Testis (tissue), 2 donors: ENCODE results near the gene ACP3.

Source experiments
- POLR2A ChIP-seq: fragments of 450-650 bp; IDR thresholded peaks from one replicate; pipeline ENCODE4 v1.6.1; 2017; ENCODE audit warnings: antibody characterized with exemption, mild to moderate bottlenecking, moderate library complexity
- TF ChIP-seq, protein P1 (sequence below), 3 experiments: fragments of 450-650 bp in 2 of 3; fragments of 200-600 bp in 1 of 3; sonication (generic) in 1 of 3; IDR thresholded peaks; one replicate each; pipeline ENCODE4 v1.5.1; 2016 to 2019; ENCODE audit warnings: antibody characterized with exemption in 3 of 3, mild to moderate bottlenecking in 2 of 3, moderate library complexity in 1 of 3

DNA sequence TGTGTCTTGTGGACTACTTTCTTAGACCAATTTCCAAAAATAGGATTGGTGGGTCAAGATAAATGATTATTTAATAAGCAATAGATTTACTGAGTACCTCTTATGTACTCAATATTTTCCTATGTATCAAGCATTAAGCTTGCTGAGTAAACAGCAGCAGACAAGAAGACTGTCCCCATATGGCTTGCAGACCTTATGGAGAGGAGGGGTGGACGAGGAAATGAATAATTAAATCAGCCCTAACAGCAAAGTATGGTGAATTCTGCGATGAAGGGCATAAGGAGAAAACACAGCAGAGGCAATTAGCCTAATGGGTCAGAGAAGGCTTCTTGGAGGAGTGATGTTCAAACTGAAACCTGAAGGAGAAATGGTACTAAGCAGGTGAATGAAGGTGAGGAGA, 45.1 kb downstream of the ACP3 start:
- TF ChIP-seq, protein P1, sequence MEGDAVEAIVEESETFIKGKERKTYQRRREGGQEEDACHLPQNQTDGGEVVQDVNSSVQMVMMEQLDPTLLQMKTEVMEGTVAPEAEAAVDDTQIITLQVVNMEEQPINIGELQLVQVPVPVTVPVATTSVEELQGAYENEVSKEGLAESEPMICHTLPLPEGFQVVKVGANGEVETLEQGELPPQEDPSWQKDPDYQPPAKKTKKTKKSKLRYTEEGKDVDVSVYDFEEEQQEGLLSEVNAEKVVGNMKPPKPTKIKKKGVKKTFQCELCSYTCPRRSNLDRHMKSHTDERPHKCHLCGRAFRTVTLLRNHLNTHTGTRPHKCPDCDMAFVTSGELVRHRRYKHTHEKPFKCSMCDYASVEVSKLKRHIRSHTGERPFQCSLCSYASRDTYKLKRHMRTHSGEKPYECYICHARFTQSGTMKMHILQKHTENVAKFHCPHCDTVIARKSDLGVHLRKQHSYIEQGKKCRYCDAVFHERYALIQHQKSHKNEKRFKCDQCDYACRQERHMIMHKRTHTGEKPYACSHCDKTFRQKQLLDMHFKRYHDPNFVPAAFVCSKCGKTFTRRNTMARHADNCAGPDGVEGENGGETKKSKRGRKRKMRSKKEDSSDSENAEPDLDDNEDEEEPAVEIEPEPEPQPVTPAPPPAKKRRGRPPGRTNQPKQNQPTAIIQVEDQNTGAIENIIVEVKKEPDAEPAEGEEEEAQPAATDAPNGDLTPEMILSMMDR (IDR thresholded peaks at IDR 0.05) = no peak
- no peak for TF ChIP-seq POLR2A
